IMR-90 (cell line): ENCODE results near the gene OR2F2. TPM values are rescaled to one million over a fixed set of nuclear protein-coding genes. Genes with fewer than 3 reads are reported as not detected.

ENCODE experiments used
- ATAC-seq: fragments of 200-7000 bp; cut with Tn5 transposase; 2 replicates; pipeline ENCODE4 v1.9.1; 2020; ENCODE audit warnings: low read depth, mild to moderate bottlenecking, moderate library complexity
- BruUV-seq: library from RNA; stranded (reverse); fragments of 400-500 nt; replicated peaks from 2 replicates; lab custom pipeline; 2021; lab: Mats Ljungman, UMichigan
- CTCF ChIA-PET: fragments of 300-600 bp; formaldehyde crosslinking; extraction: SDS; loops from one replicate; lab custom pipeline; 2021; ENCODE audit warnings: antibody characterized with exemption; lab: Yijun Ruan, JAX
- POLR2A ChIA-PET: fragments of 300-600 bp; sonication (Branson Sonifier 250); formaldehyde crosslinking; loops from one replicate; lab custom pipeline; 2022; ENCODE audit warnings: antibody characterized with exemption; ENCODE audit not compliant: unreplicated experiment; lab: Charles Lee
- DNase-seq: peaks from one replicate; pipeline ENCODE4 v3.0.0; 2013
- H2AFZ ChIP-seq: replicated peaks from 2 replicates; pipeline ENCODE3; 2013; ENCODE audit warnings: low read length, mild to moderate bottlenecking; ENCODE audit not compliant: poor library complexity
- H2AK5ac ChIP-seq: 2 replicates; pipeline ENCODE4 v1.6.1; 2013; ENCODE audit warnings: low read depth, low read length, inconsistent platforms
- H2AK9ac ChIP-seq: replicated peaks from 2 replicates; pipeline ENCODE3; 2013; ENCODE audit warnings: mild to moderate bottlenecking, low read depth, low read length, moderate library complexity; ENCODE audit not compliant: poor library complexity
- H2BK120ac ChIP-seq: 2 replicates; pipeline ENCODE4 v1.6.1; 2013; ENCODE audit warnings: low read depth, low read length, inconsistent platforms
- H2BK15ac ChIP-seq: 3 replicates; pipeline ENCODE4 v1.6.1; 2013; ENCODE audit warnings: low read depth, low read length, inconsistent platforms
- H2BK20ac ChIP-seq: 2 replicates; pipeline ENCODE4 v1.6.1; 2013; ENCODE audit warnings: low read depth, mild to moderate bottlenecking, inconsistent platforms, low read length, moderate library complexity
- H2BK5ac ChIP-seq: 2 replicates; pipeline ENCODE4 v1.6.1; 2013; ENCODE audit warnings: mild to moderate bottlenecking, low read depth, low read length, inconsistent platforms; ENCODE audit not compliant: poor library complexity, severe bottlenecking
- H3K14ac ChIP-seq: replicated peaks from 2 replicates; pipeline ENCODE4 v1.6.1; 2013; ENCODE audit warnings: low read depth, low read length, inconsistent platforms
- H3K18ac ChIP-seq: 2 replicates; pipeline ENCODE4 v1.6.1; 2013; ENCODE audit warnings: low read depth, low read length, control low read depth
- H3K23ac ChIP-seq: 2 replicates; pipeline ENCODE4 v1.6.1; 2013; ENCODE audit warnings: low read depth, low read length, inconsistent platforms
- H3K27ac ChIP-seq: 2 replicates; pipeline ENCODE4 v1.5.1; 2013; ENCODE audit warnings: mild to moderate bottlenecking, control low read depth, low read length; ENCODE audit not compliant: insufficient read depth
- H3K27me3 ChIP-seq: 2 replicates; pipeline ENCODE4 v1.6.1; 2013; ENCODE audit warnings: low read length; ENCODE audit not compliant: control insufficient read depth, insufficient read depth
- H3K36me3 ChIP-seq: 2 replicates; pipeline ENCODE4 v1.6.1; 2013; ENCODE audit warnings: low read length, mixed read lengths; ENCODE audit not compliant: control insufficient read depth, insufficient read depth
- H3K4ac ChIP-seq: 2 replicates; pipeline ENCODE4 v1.6.1; 2013; ENCODE audit warnings: low read depth, low read length, inconsistent platforms
- H3K4me1 ChIP-seq: 2 replicates; pipeline ENCODE4 v1.6.1; 2013; ENCODE audit warnings: low read length, mixed read lengths; ENCODE audit not compliant: control insufficient read depth, insufficient read depth
- H3K4me2 ChIP-seq: 2 replicates; pipeline ENCODE4 v1.6.1; 2013; ENCODE audit warnings: low read depth, mild to moderate bottlenecking, control low read depth, low read length, moderate library complexity
- H3K4me3 ChIP-seq: 2 replicates; pipeline ENCODE4 v1.5.1; 2013; ENCODE audit warnings: low read depth, mild to moderate bottlenecking, control low read depth, low read length, moderate library complexity; ENCODE audit not compliant: insufficient read depth
- H3K56ac ChIP-seq: 2 replicates; pipeline ENCODE4 v1.6.1; 2013; ENCODE audit warnings: low read length, inconsistent platforms; ENCODE audit not compliant: insufficient read depth; ENCODE audit errors: extremely low read depth
- H3K79me1 ChIP-seq, 2 experiments: 2 replicates each; pipeline ENCODE4 v1.6.1; 2013; ENCODE audit warnings: low read length in 2 of 2, inconsistent platforms in 1 of 2, low read depth in 1 of 2
- H3K9ac ChIP-seq: 2 replicates; pipeline ENCODE4 v1.6.1; 2013; ENCODE audit warnings: low read depth, low read length, control low read depth
- H3K9me1 ChIP-seq: 2 replicates; pipeline ENCODE4 v1.6.1; 2013; ENCODE audit warnings: low read length, inconsistent platforms; ENCODE audit not compliant: insufficient read depth
- H3K9me3 ChIP-seq: 2 replicates; pipeline ENCODE4 v1.6.1; 2013; ENCODE audit warnings: low read length; ENCODE audit not compliant: control insufficient read depth, insufficient read depth
- H4K20me1 ChIP-seq: 2 replicates; pipeline ENCODE4 v1.6.1; 2013; ENCODE audit warnings: low read length, inconsistent platforms; ENCODE audit not compliant: insufficient read depth
- H4K5ac ChIP-seq: 2 replicates; pipeline ENCODE4 v1.6.1; 2013; ENCODE audit warnings: mild to moderate bottlenecking, low read depth, low read length, control low read depth
- H4K8ac ChIP-seq, 2 experiments: 2 replicates each; pipeline ENCODE4 v1.6.1; 2013; ENCODE audit warnings: low read depth in 2 of 2, low read length in 2 of 2, control low read depth in 1 of 2, inconsistent platforms in 1 of 2
- H4K91ac ChIP-seq: 2 replicates; pipeline ENCODE4 v1.6.1; 2013; ENCODE audit warnings: low read depth, low read length, inconsistent platforms; ENCODE audit not compliant: insufficient read depth
- BHLHE40 ChIP-seq: fragments of 150-350 bp; IDR thresholded peaks from 2 replicates; pipeline ENCODE4 v1.6.1; 2016; ENCODE audit warnings: mild to moderate bottlenecking, low read depth, low read length
- FOS ChIP-seq: fragments of 150-350 bp; IDR thresholded peaks from 2 replicates; pipeline ENCODE4 v1.6.1; 2016; ENCODE audit warnings: low read depth, low read length
- MAZ ChIP-seq: IDR thresholded peaks from 2 replicates; pipeline ENCODE4 v1.6.1; 2012; ENCODE audit warnings: low read depth, mild to moderate bottlenecking, low read length, improper control_type of control experiment, moderate library complexity, borderline replicate concordance
- NFE2L2 ChIP-seq: fragments of 150-350 bp; IDR thresholded peaks from 2 replicates; pipeline ENCODE4 v1.6.1; 2016; ENCODE audit warnings: low read depth, mild to moderate bottlenecking, low read length
- RAD21 ChIP-seq: IDR thresholded peaks from 2 replicates; pipeline ENCODE4 v1.6.1; 2012; ENCODE audit warnings: low read length, improper control_type of control experiment
- RCOR1 ChIP-seq: IDR thresholded peaks from 2 replicates; pipeline ENCODE4 v1.6.1; 2012; ENCODE audit warnings: mild to moderate bottlenecking, low read length, improper control_type of control experiment; ENCODE audit not compliant: insufficient replicate concordance
- SMC3 ChIP-seq: fragments of 150-350 bp; IDR thresholded peaks from 2 replicates; pipeline ENCODE4 v1.6.1; 2016; ENCODE audit warnings: low read depth, mild to moderate bottlenecking, antibody characterized with exemption, low read length, moderate library complexity
- USF2 ChIP-seq: fragments of 150-350 bp; IDR thresholded peaks from 2 replicates; pipeline ENCODE4 v1.6.1; 2017; ENCODE audit warnings: mild to moderate bottlenecking, antibody characterized with exemption, low read length, low read depth
- WGBS, 2 experiments: methylation state at CpG; one replicate each; pipeline versions ENCODE4 v1.1.5 to v1.1.7; 2013; ENCODE audit warnings: missing lambda C conversion rate in 2 of 2; ENCODE audit not compliant: insufficient read length in 1 of 2; ENCODE audit errors: extremely low coverage in 2 of 2; 5-methylcytosine and 5-hydroxymethylcytosine counted together
- dilution Hi-C: fragments of 300-500 bp; cut with HindIII; formaldehyde crosslinking; loops from one replicate; pipeline ENCODE4 v1.14.3; 2018; ENCODE audit warnings: low sequenced_read_pairs; ENCODE audit not compliant: unreplicated experiment
- in situ Hi-C: fragments of 300-500 bp; cut with MboI; formaldehyde crosslinking; loops from 3 replicates; pipeline ENCODE4 v1.14.3; 2019; ENCODE audit warnings: low sequenced_read_pairs, inconsistent platforms, mixed read lengths
- intact Hi-C: fragments of 100-400 bp; cut with micrococcal nuclease; formaldehyde crosslinking; loops from 2 replicates; pipeline ENCODE4 v1.10.0; 2022
- polyA plus RNA-seq, 3 experiments: library from polyadenylated mRNA; depleted of rRNA; stranded (reverse); fragments of >200 nt; gene quantifications; 2 replicates each; pipeline ENCODE4 v1.2.3, GENCODE V29; 2012; ENCODE audit warnings: low replicate concordance in 1 of 3
- total RNA-seq: library from RNA; depleted of rRNA; stranded (reverse); fragments of >200 nt; gene quantifications from 2 replicates; pipeline ENCODE4 v1.2.3, GENCODE V29; 2012

OR2F2 gene
- total and polyA plus RNA-seq, 2 of the 4 experiments (the other 2 are of a cell fraction): not detected

GRCh38 chr7:143898810-143899209, 36.2 kb upstream of the OR2F2 start:
- Histone ChIP-seq H3K56ac (no peak overlapping the region), H3K23ac (0 out of 2 replicates have a peak overlapping the region, but pooled peaks have one; percentile 31), H3K4me3 (no peak overlapping the region), H3K79me1 (peaks cover 7 to 20% of the 10 kb centered on the region in 2 experiments; a peak in 3 of 4 replicates), H3K27ac (no peak overlapping the region), H3K14ac (no peak overlapping the region), H2AK5ac (no peak overlapping the region), H3K9me1 (0 out of 2 replicates have a peak, but pooled peaks cover 5% of the 10 kb centered on the region), H3K4me2 (no peak overlapping the region), H3K36me3 (no peaks in the 10 kb centered on the region; the same call in 1 of the 2 replicates), H3K4me1 (peaks cover 5% of the 10 kb centered on the region), H2BK15ac (no peak overlapping the region), H4K5ac (no peak overlapping the region), H4K20me1 (peaks cover 16% of the 10 kb centered on the region; the same call in 1 of the 2 replicates), H3K4ac (no peak overlapping the region), H3K27me3 (no peaks in the 10 kb centered on the region), H4K91ac (no peak overlapping the region), H4K8ac (no peak overlapping the region), H3K9ac (no peak overlapping the region), H2AFZ (no peak overlapping the region), H2BK20ac (no peak overlapping the region), H3K18ac (no peak overlapping the region), H2BK5ac (no peak overlapping the region), H2AK9ac (no peak overlapping the region), H2BK120ac (no peak overlapping the region), H3K9me3 (no peaks in the 10 kb centered on the region)
- dilution Hi-C loops (no loop called here), in situ Hi-C loops (loop anchor here (25.0 kb wide), 1 partner anchor 1337 kb away; no protein-coding TSS in a partner anchor), intact Hi-C loops (no loop called here)
- ATAC-seq: no peak
- POLR2A ChIA-PET: no interaction called here
- no CpG with 5 or more reads among the region's 1 CpG for WGBS, 2 experiments
- TSS peak; percentile 34 for BruUV-seq
- TF ChIP-seq SMC3 (no peak), RCOR1 (no peak), RAD21 (no peak), USF2 (no peak), FOS (no peak), MAZ (no peak), BHLHE40 (no peak), NFE2L2 (no peak)
- CTCF ChIA-PET: interaction anchor here (3.2 kb wide), 1 partner anchor 113 kb away, joined by 15 read pairs; no protein-coding TSS in a partner anchor
- no peak for DNase-seq
